Glutamatergic neuron (in vitro differentiated cells): ENCODE results near the gene LAT. TPM values are rescaled to one million over a fixed set of nuclear protein-coding genes. Genes with fewer than 3 reads are reported as not detected.
"Not testable (repeated sequence)": the region's sequence is repeated elsewhere in the genome, so short reads cannot be mapped to it uniquely, and the experiment has no call there.

Experiments
- DNase-seq: peaks from one replicate; pipeline ENCODE4 v3.0.0; 2022
- H3K27ac Mint-ChIP-seq: one replicate; pipeline ENCODE4 v1.8.0; 2020; ENCODE audit warnings: mild to moderate bottlenecking, mixed read lengths, inconsistent platforms; ENCODE audit not compliant: unreplicated experiment
- H3K27me3 Mint-ChIP-seq: one replicate; pipeline ENCODE4 v1.8.0; 2020; ENCODE audit warnings: mild to moderate bottlenecking, moderate library complexity, mixed read lengths, inconsistent platforms; ENCODE audit not compliant: unreplicated experiment
- H3K36me3 Mint-ChIP-seq: one replicate; pipeline ENCODE4 v1.8.0; 2020; ENCODE audit warnings: mild to moderate bottlenecking, mixed read lengths, inconsistent platforms; ENCODE audit not compliant: unreplicated experiment
- H3K4me1 Mint-ChIP-seq: one replicate; pipeline ENCODE4 v1.8.0; 2020; ENCODE audit warnings: mild to moderate bottlenecking, low read depth, mixed read lengths, inconsistent platforms; ENCODE audit not compliant: unreplicated experiment
- H3K4me3 Mint-ChIP-seq: one replicate; pipeline ENCODE4 v1.8.0; 2020; ENCODE audit warnings: mild to moderate bottlenecking, mixed read lengths, inconsistent platforms; ENCODE audit not compliant: unreplicated experiment
- H3K9me3 Mint-ChIP-seq: one replicate; pipeline ENCODE4 v1.8.0; 2020; ENCODE audit warnings: mild to moderate bottlenecking, moderate library complexity, mixed read lengths, inconsistent platforms; ENCODE audit not compliant: unreplicated experiment
- CTCF ChIP-seq: fragments of 200-600 bp; sonication (generic); IDR thresholded peaks from one replicate; pipeline ENCODE4 v1.5.0; 2021; ENCODE audit not compliant: partially characterized antibody, unreplicated experiment
- total RNA-seq: library from RNA; stranded (reverse); fragmentation: NEBNext Ultra II Directional; extraction: Animal tissue kit (Norgen Biotek cat#: 25700); gene quantifications from one replicate; pipeline ENCODE4 v1.2.1, GENCODE V29; 2021; ENCODE audit not compliant: unreplicated experiment

LAT gene
- total RNA-seq, 1 donor from 2014 or later = 8.3 TPM

- no peak for TF ChIP-seq CTCF
- no peak overlapping the region for H3K27ac Mint-ChIP-seq
Observed at GRCh38 chr16:28964496-28964895, 20.4 kb upstream of the LAT start.

DNA sequence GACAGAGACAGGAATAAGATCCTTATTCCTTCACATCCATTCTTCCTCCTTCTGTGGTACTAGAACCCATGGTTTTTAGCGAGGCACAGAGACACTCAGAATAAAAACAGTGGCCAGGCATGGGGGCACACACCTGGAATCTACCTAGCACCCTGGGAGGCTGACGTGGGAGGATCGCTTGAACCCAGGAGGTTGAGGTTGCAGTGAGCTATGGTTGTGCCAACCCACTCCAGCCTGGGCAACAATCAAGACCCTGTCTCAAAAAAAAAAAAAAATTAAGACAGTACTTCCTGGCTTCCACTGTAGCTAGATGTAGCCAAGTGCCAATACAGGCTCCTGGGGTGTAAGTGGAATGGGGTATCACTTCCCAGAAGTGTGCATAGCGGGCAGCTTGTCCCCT lies 17.7 kb upstream of the LAT start:
- H3K27ac Mint-ChIP-seq = no peak overlapping the region
- H3K4me3 Mint-ChIP-seq = no peak overlapping the region
- peaks cover 2% of the 10 kb centered on the region for H3K27me3 Mint-ChIP-seq
- H3K36me3 Mint-ChIP-seq = no peaks in the 10 kb centered on the region
- H3K4me1 Mint-ChIP-seq = no peaks in the 10 kb centered on the region
- no peak for TF ChIP-seq CTCF
- DNase-seq = no peak
- no peaks in the 10 kb centered on the region for H3K9me3 Mint-ChIP-seq

More at GRCh38 chr16:28964496-28964895, 20.4 kb upstream of the LAT start:
- Mint-ChIP-seq H3K4me3 (no peak overlapping the region), H3K9me3 (no peaks in the 10 kb centered on the region), H3K4me1 (no peaks in the 10 kb centered on the region), H3K27me3 (peaks cover 2% of the 10 kb centered on the region), H3K36me3 (no peaks in the 10 kb centered on the region)
- DNase-seq = no peak

GRCh38 chr16:28969696-28970095 lies 15.2 kb upstream of the LAT start:
- H3K27ac Mint-ChIP-seq, H3K4me3 Mint-ChIP-seq, H3K4me1 Mint-ChIP-seq, H3K36me3 Mint-ChIP-seq, H3K9me3 Mint-ChIP-seq, H3K27me3 Mint-ChIP-seq, DNase-seq: not testable (repeated sequence)

DNA sequence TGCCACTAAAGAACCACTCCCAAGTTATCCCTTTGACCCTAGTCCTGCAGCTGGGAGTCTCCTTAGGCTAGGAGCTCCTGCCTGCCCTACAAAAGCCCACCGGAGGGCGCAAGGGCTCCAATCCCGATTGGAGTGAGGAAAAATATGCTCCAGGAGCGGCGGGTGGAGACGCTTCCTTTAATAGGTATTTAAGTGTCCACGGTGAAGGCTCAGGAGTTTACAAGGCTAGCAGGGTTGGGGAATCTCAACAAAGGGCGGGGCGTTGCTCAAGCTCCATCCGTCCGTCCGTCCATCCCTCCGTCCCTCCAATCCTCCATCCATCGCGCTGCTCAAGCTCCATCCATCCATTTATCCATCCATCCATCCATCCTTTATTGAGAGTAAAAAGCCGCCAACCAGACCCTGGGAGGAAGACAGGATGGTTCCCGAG lies 10.8 kb upstream of the LAT start:
- Mint-ChIP-seq H3K4me3 (peak overlapping the region; percentile 99), H3K27me3 (peaks cover 6% of the 10 kb centered on the region), H3K9me3 (peaks cover 13% of the 10 kb centered on the region), H3K27ac (peak overlapping the region; percentile 96), H3K4me1 (peaks cover 6% of the 10 kb centered on the region), H3K36me3 (no peaks in the 10 kb centered on the region)
- peak; percentile 87 for DNase-seq
- TF ChIP-seq CTCF = peak; percentile 56

GRCh38 chr16:28974437-28975157 lies 10.3 kb upstream of the LAT start, which contains the start of gene SPNS1:
TSS of gene SPNS1 (plus strand) at chr16:28974778. CDS start at chr16:28975152, 374 bp downstream.
- Mint-ChIP-seq H3K4me1 (peaks cover 6% of the 10 kb centered on the region), H3K9me3 (peaks cover 13% of the 10 kb centered on the region), H3K27me3 (peaks cover 6% of the 10 kb centered on the region), H3K4me3 (peak within 1 kb of the TSS; percentile 99), H3K27ac (peak within 1 kb of the TSS; percentile 96), H3K36me3 (no peaks in the 10 kb centered on the region)
- no peak for TF ChIP-seq CTCF
- peak; percentile 97 for DNase-seq
